ENCODE results near the gene ELMOD1. TPM values are rescaled to one million over a fixed set of nuclear protein-coding genes. Genes with fewer than 3 reads are reported as not detected.

Gene ELMOD1
- total and polyA plus RNA-seq, 10 of the 15 experiments (the other 5 are each of a cell fraction or from before 2014, with no cell fraction given): not detected

- H3K4me1 ChIP-seq (ENCODE audit: control insufficient read depth, insufficient read depth, low read length): no peaks in the 10 kb centered on the region
- in situ Hi-C loops (cut with MboI) (no loop called here), intact Hi-C loops (cut with micrococcal nuclease; ENCODE audit: unreplicated experiment) (no loop called here)
- ATAC-seq (no peak), FAIRE-seq (no peak), DNase-seq (ENCODE audit: low read depth, low spot score) (no peak)
- H2AFZ ChIP-seq (ENCODE audit: control insufficient read depth, low read depth, low read length): no peak overlapping the region
- no peaks in the 10 kb centered on the region for H3K27me3 ChIP-seq (replicated peaks in 1 of 2; ENCODE audit: control insufficient read depth in 2 of 2, insufficient read depth in 2 of 2, low read length in 1 of 2)
- CTCF ChIA-PET: interaction anchor here (0.9 to 14.1 kb wide), 3 partner anchors 27 to 126 kb away, joined by 3 to 536 read pairs (median 4); partner anchors contain the start of gene ALKBH8
- WGBS (ENCODE audit: insufficient coverage, insufficient replicate concordance, low lambda C conversion rate, missing lambda C conversion rate): 4% methylated on average over 1 of the region's 1 CpG
- no peaks in the 10 kb centered on the region for H3K36me3 ChIP-seq (ENCODE audit: control insufficient read depth in 2 of 2, insufficient read depth in 2 of 2, low read length in 1 of 2)
- H3K4me2 ChIP-seq (ENCODE audit: control insufficient read depth, insufficient read depth): no peak overlapping the region
- no peaks in the 10 kb centered on the region for H3K9me3 ChIP-seq (replicated peaks; ENCODE audit: control insufficient read depth, insufficient read depth, low read length)
- SMC1A ChIA-PET (ENCODE audit: uncharacterized antibody, unreplicated experiment): interaction anchor here (1.1 to 1.3 kb wide), 2 partner anchors 76 to 120 kb away, joined by 3 to 4 read pairs; no protein-coding TSS in a partner anchor
- H3K79me2 ChIP-seq (ENCODE audit: control insufficient read depth, insufficient read depth, low read length): no peaks in the 10 kb centered on the region
- no peak overlapping the region for H3K27ac ChIP-seq (ENCODE audit: control insufficient read depth, insufficient read depth)
- POLR2A ChIA-PET: no interaction called here
- no peak overlapping the region for H3K4me3 ChIP-seq
- RAD21 ChIA-PET (ENCODE audit: unreplicated experiment): interaction anchor here (1.0 to 1.6 kb wide), 3 partner anchors 26 to 133 kb away, joined by 3 to 4 read pairs (median 3); no protein-coding TSS in a partner anchor
- H4K20me1 ChIP-seq (ENCODE audit: control insufficient read depth, insufficient read depth): no peaks in the 10 kb centered on the region
- H3K9ac ChIP-seq (ENCODE audit: control insufficient read depth, insufficient read depth, low read length): no peak overlapping the region
- no TSS peak for BruUV-seq (replicated peaks)
- no peak for TF ChIP-seq SPI1 (IDR thresholded peaks at IDR 0.05; ENCODE audit: borderline replicate concordance, insufficient read depth, low read depth, low read length)
- no peak for TF ChIP-seq E4F1 (IDR thresholded peaks at IDR 0.05; ENCODE audit: borderline replicate concordance, partially characterized antibody)
- TF ChIP-seq POLR2AphosphoS5 (IDR thresholded peaks at IDR 0.05; ENCODE audit: low read length): no peak
- TF ChIP-seq ZNF274 (IDR thresholded peaks at IDR 0.05; ENCODE audit: insufficient read depth, insufficient read length): no peak
- TF ChIP-seq, protein P1, sequence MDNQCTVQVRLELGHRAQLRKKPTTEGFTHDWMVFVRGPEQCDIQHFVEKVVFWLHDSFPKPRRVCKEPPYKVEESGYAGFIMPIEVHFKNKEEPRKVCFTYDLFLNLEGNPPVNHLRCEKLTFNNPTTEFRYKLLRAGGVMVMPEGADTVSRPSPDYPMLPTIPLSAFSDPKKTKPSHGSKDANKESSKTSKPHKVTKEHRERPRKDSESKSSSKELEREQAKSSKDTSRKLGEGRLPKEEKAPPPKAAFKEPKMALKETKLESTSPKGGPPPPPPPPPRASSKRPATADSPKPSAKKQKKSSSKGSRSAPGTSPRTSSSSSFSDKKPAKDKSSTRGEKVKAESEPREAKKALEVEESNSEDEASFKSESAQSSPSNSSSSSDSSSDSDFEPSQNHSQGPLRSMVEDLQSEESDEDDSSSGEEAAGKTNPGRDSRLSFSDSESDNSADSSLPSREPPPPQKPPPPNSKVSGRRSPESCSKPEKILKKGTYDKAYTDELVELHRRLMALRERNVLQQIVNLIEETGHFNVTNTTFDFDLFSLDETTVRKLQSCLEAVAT (IDR thresholded peaks at IDR 0.05): no peak
- no peak for TF ChIP-seq ZZZ3 (IDR thresholded peaks at IDR 0.05; ENCODE audit: control insufficient read depth, insufficient read length, low read depth)
- TF ChIP-seq CBX3 (IDR thresholded peaks at IDR 0.05; ENCODE audit: borderline replicate concordance, low read depth): no peak
- no peak for TF ChIP-seq RCOR1 (conservative IDR thresholded peaks at IDR 0.05; ENCODE audit: low read depth, low read length)
- TF ChIP-seq CHD1 (IDR thresholded peaks at IDR 0.05; ENCODE audit: low read depth, low read length): no peak
- no peak for TF ChIP-seq HCFC1 (IDR thresholded peaks at IDR 0.05; ENCODE audit: low read length)
- TF ChIP-seq EZH2 (IDR thresholded peaks at IDR 0.05; ENCODE audit: borderline replicate concordance, control insufficient read depth, low read depth, low read length): no peak
- TF ChIP-seq PAX5 (IDR thresholded peaks at IDR 0.05; ENCODE audit: borderline replicate concordance, low read depth, low read length): no peak
- TF ChIP-seq, protein P2, sequence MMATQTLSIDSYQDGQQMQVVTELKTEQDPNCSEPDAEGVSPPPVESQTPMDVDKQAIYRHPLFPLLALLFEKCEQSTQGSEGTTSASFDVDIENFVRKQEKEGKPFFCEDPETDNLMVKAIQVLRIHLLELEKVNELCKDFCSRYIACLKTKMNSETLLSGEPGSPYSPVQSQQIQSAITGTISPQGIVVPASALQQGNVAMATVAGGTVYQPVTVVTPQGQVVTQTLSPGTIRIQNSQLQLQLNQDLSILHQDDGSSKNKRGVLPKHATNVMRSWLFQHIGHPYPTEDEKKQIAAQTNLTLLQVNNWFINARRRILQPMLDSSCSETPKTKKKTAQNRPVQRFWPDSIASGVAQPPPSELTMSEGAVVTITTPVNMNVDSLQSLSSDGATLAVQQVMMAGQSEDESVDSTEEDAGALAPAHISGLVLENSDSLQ (IDR thresholded peaks at IDR 0.05): no peak
- no peak for TF ChIP-seq NKRF (conservative IDR thresholded peaks at IDR 0.05)
- no peak for TF ChIP-seq TARDBP (IDR thresholded peaks at IDR 0.05; ENCODE audit: borderline replicate concordance)
- no peak for TF ChIP-seq PBX3 (IDR thresholded peaks at IDR 0.05; ENCODE audit: insufficient replicate concordance, low read depth, low read length)
- TF ChIP-seq SP1 (IDR thresholded peaks at IDR 0.05; ENCODE audit: low read depth, low read length): no peak
These were observed 105.2 kb downstream of the ELMOD1 start for GRCh38 chr11:107696140-107696539.

All from GM12878 (cell line).